ENCODE measurements around the gene CAPN7.
A peak's percentile ranks its signal among the peaks of the same experiment; 100 is the strongest.

CAPN7 gene

GRCh38 chr3:15276028-15276724, 70.1 kb downstream of the CAPN7 start:
- no peak for DNase-seq (ENCODE audit: low read depth in 2 of 2)

DNA sequence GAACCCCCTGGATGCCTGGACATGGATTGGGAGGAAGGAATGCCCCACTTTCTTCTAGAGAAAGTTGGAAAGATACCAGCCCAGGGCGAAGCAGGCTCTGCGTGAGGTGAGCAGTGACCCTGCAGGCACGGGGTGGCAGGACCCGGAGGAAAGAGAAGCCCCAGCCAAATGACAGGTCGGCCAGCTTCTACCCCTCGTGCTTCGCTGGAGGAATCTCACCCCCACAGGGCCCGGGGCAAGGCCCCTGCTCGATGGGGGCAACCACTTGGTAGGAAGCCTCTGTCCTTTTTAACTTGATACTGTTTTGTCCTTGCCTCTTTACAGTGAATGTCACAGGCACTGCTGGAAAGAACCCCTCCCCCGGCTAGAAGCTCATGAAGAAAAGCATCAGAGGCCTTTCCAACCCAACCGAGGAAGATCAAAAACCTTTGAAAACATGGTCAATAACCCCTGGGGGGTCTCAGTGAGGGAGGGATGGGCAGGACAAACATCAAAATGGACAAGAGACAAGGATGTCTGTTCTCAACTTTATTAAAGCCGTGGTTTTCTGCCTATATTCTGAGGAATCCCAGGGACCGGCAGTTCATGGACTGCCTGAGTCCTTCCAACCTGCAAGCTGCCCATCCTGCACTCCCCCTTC, 71.9 kb downstream of the CAPN7 start:
- DNase-seq (ENCODE audit: low read depth in 2 of 2), result no peak

DNA sequence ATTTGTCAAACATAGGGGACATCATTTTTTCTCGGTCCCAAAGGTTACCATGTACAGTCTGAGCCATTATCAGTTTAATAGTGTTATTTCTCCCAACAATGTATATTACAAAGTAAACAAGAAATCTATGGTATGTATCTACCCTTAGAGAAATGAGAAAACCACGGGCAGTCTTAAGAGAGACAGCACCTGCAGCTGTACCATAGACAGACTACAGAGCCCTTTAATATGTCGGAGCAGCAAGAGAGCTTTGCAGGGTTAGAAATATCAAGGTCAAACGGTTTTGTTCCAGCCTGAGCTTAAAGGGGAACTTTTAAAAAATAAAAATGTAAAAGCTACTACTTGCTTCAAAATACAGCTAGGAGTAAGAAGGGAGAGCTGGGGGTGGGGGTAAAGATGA, 73.2 kb downstream of the CAPN7 start:
- DNase-seq (ENCODE audit: low read depth in 2 of 2), result no peak

DNA sequence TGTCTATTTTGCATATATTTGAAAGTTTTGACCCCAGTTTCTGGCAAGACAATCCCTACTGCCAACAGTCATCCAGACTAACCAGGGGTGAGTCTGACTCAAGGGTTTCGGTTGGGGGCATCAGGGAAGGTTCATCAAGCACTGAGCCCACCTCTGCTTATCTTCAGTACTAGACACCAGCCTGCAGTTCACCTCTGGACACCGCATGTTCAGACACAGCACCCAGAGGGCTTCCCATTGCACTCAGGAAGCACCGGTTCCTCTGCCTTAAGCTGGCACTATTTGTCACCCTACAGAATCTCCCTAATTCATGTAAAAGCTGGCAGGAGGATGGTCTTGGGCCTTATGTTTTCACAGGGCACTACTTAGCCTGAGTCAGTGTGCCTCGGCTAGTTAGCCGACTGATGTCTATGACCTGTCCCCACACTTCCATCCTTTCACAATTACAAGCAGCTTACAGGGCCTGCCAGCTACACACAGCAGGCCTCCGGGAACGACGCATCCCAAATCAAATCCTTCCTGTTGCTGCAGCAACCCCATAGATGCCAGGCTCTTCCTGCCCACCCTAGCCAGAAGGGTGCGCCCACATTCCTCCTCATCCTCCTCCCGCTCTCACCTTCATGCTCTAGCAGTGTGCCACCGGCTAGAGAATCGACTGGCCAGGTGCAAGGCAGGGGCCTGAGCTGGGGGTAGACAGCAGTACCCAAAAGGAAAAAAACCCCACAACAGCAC, 73.8 kb downstream of the CAPN7 start:
- DNase-seq (ENCODE audit: low read depth in 2 of 2), result no peak

DNA sequence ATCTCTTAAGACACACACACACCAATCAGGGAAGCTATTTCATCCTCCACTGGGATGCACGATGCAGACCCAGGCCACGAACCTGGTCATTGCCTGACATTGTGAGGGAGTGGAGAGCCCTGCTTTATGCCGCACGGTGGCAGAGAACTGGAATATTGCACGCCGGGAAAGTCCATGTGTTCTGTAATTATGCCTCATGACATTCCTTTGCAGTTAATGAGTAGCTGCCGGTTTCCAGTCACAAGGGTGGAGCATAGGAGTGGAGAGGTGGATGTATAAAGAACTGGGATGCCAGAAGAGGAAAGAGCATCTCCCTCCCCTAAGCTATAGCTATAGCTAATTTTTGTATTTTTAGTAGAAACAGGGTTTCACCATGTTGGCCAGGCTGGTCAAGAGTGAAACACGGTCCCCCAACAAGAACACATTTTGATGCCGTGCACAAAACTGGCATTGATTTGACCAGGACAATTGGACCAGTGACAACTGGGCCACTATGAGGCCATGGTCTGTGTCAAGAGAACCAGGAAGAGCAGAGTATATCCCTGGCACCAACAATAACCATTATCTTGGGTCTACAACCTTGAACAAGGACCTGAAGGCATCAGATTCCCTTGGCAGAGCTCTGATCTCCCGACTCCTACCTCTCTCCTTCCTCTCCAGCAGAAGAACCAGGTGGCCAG, 74.9 kb downstream of the CAPN7 start:
- DNase-seq (ENCODE audit: low read depth in 2 of 2), result no peak

DNA sequence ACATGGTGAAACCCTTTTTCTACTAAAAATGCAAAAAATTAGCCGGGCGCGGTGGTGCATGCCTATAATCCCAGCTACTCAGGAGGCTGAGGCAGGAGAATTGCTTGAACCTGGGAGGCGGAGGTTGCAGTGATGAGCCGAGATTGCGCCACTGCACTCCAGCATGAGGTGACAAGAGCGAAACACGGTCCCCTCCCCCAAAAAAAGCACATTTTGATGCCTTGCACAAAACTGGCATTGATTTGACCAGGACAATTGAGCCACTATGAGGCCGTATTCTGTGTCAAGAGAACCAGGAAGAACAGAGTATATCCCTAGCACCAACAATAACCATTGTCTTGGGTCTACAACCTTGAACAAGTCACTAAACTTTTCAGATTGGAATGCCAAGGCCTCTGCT, 75.8 kb downstream of the CAPN7 start:
- no peak for DNase-seq (ENCODE audit: low read depth in 2 of 2)

GRCh38 chr3:15283702-15284101, 77.7 kb downstream of the CAPN7 start:
- DNase-seq (ENCODE audit: low read depth in 2 of 2), result no peak

DNA sequence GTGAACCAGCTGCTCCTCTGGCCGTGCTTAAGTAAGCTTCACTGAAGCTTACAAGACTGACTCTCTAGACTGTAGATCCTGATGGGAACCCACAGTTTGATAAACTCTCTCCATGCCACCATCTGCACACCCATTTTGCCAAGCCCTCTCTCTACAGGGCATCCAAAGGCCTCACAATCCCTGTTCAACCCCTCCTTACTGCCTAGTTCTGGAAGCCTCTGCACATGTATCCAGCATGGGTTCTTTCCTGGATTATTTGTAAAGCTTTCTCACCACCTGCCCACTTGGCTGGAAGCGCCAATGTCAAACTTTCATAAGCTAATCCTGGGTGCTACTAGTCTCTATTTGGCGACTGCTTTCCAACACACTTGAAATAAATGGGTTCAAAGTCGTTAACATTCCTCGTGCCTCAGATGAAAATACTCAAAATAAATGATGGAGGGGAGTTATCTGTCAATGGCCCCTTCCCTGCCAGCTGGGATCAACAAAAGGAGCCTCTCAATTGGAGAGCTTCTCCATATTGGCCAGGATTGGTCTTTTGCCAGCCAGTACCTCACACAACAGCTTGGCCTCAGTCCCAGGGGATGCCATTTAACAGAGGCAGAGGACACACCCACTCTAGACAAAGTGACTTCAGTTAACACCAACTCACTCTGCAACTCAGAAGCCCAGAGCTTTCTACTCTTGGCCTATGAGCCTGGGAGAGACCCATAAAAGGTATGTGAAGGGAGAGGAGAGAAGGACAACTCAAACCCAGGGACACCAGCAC, 78.3 kb downstream of the CAPN7 start:
- no peak for DNase-seq (ENCODE audit: low read depth in 2 of 2)

- DNase-seq (ENCODE audit: low read depth in 2 of 2), result no peak
Observed at GRCh38 chr3:15286022-15286421, 80.0 kb downstream of the CAPN7 start.

DNA sequence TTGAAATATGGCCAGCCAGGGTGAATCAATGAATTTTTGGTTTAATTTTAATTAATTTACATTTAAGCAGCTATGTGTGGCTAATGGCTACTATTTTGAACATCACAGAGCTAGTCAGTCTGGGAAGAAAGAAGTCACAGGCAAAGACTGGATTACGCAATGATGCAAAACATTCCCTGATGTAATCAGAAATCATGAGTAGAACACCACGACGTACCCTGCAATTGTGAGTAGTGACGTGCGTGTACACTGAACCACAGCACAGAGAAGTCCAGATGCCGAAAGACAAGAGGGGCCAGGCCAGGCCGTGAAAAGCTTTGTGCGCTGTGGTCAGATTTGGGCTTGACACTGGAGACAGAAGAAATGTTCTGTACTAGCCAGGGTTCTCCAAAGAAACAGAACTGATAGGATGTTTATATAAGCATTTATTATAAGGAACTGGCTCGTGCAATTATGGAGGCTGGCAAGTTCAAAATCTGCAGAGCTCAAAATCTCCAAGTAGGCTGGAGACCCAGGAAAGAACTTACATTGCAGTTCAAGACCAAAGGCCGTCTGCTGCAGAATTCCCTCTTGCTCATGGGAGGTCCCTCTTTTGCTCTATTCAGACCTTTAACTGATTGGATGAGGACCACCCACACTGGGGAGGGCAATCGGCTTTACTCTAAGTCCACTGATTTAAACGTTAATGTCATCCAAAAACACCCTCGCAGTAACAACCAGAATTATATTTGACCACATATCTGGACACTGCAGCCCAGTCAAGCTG, 81.7 kb downstream of the CAPN7 start:
- DNase-seq (ENCODE audit: low read depth in 2 of 2), result no peak

- DNase-seq (ENCODE audit: low read depth in 2 of 2), result no peak
Observed at GRCh38 chr3:15288331-15289035, 82.4 kb downstream of the CAPN7 start.

- no peak for DNase-seq (ENCODE audit: low read depth in 2 of 2)
Observed at GRCh38 chr3:15289661-15290060, 83.6 kb downstream of the CAPN7 start.

GRCh38 chr3:15290736-15291135, 84.7 kb downstream of the CAPN7 start:
- DNase-seq (ENCODE audit: low read depth in 2 of 2), result no peak

DNA sequence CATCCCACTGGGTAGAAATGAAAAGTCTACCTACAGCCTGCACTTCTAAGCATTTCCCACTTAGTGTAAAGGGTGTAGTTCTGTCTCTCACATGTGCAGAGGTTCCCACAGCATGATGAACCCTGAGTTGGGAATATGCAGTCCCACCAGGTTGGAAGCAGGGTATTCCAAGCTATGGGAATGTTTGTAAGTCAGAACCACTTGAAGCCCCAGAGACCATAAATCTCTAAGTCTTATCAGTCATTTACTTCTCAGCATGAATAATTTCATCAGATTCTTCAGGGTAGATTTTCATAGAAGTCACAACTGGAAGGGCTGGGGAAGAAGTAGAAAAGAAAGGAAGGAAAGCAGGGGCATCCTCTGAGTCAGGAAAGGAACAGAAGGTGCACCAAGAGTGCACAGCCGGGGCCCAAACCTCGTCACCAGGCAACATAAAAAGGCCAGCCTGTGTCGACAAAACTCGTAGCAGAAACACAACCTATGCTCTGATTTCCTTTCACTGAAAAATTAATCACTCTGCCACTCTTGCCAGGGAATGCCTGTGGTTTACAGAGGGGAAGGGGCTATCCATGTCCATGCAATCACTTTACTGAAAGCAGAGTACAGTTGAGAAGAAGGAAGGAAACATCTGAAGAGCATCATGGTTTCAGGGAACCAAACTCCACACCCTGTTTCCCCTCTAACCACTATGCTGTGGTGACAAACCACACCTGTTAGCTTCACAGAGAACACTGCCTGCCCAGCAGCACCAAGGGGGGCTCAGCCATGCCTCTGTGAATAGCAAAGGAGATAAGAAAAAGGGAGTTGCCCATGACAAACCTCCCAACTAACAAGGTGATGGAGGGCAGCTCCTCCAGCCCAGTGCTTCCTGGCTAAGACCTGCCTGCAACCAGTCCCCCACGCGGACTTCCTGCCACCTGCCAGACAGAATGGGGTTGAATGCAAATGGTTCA, 85.8 kb downstream of the CAPN7 start:
- peak; percentile 52 to 54 for DNase-seq (ENCODE audit: low read depth in 2 of 2)

- DNase-seq (ENCODE audit: low read depth in 2 of 2), result no peak
Observed at GRCh38 chr3:15292765-15293522, 86.9 kb downstream of the CAPN7 start.

DNA sequence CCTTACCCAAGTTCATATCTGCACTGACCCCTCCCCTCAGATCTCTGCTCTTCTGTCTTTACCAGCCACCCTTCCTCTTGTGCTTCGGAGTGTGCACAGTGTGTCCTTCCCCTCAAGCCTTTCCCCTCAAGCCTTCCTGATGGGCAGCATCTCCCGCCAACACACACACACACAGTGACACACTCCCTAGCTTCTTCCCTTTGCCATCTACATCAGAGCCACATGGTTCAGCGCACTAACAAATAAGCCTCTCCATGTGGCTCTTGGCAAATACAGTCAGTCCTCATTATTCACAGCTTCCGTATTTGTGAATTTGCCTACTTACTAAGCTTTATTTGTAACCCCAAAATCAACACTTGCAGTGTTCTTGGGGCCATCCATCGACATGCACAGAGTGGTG, 88.9 kb downstream of the CAPN7 start:
- DNase-seq (ENCODE audit: low read depth in 2 of 2), result no peak

- DNase-seq (ENCODE audit: low read depth in 2 of 2), result no peak
Observed at GRCh38 chr3:15295506-15295905, 89.5 kb downstream of the CAPN7 start.

DNA sequence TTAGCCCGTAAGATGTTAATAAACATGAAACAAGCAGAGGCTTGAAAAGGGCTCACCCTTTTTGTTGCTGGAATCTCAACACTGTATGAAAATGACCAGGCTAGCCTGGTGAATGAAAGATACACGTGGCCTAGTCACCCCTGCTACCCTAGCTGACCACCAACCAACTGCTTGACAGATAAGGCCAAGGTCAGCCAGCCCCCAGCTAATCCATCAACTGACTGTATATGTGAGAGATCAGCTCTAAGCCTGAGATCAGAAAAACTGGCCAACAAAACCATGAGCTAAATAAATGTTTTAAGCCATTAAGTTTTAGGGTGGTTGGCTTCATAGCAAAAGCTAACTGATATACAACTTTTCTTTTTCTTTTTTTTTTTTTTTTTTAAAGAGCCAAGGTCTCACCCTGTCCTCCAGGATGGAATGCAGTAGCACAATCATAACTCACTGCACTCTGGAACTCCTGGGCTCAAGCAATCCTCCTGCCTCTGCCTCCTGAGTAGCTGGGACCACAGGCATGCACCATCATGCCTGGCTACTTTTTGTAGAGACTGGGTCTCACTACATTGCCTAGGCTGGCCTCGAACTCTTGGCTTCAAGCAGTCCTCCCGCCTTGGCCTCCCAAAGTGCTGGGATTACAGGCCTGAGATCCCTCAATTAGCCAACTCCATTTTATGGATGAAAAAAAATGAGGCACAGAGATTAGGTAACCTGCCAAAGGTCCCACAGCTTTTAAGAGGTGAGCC, 91.7 kb downstream of the CAPN7 start:
- no peak for DNase-seq (ENCODE audit: low read depth in 2 of 2)
